Liver (tissue), 6 donors: Measurements from ENCODE around the gene PRC1. TPM values are rescaled to one million over a fixed set of nuclear protein-coding genes. Genes with fewer than 3 reads are reported as not detected.

ENCODE experiments used
- NR2F2 ChIP-seq: IDR thresholded peaks from 2 replicates; pipeline ENCODE4 v1.6.1; 2016; ENCODE audit warnings: antibody characterized with exemption
- RAD21 ChIP-seq, 2 donors: IDR thresholded peaks; 2 replicates each; pipeline ENCODE4 v1.6.1; 2016; ENCODE audit warnings: antibody characterized with exemption in 2 of 2, mild to moderate bottlenecking in 2 of 2
- SP1 ChIP-seq: IDR thresholded peaks from 2 replicates; pipeline ENCODE4 v1.6.1; 2018; ENCODE audit warnings: antibody characterized with exemption, mild to moderate bottlenecking
- polyA plus RNA-seq, 2 donors: library from polyadenylated mRNA; stranded (reverse) in 1 of 2; unstranded in 1 of 2; fragments of 200-250 nt in 1 of 2; fragments of >200 nt in 1 of 2; fragmentation: Nextera tagmentation in 1 of 2; extraction: Ambion mirVana in 1 of 2; gene quantifications; one replicate each; pipeline versions ENCODE4 v1.2.1 to v1.2.3, GENCODE V29; 2013 to 2015
- small RNA-seq: library from RNA; depleted of rRNA; stranded (forward); fragments of <200 nt; gene quantifications from one replicate; pipeline ENCODE3, GENCODE V24; 2014
- total RNA-seq, 2 donors: library from RNA; depleted of rRNA; stranded (reverse); fragments of >200 nt; gene quantifications; one replicate each; pipeline ENCODE4 v1.2.3, GENCODE V29; 2014
- TF ChIP-seq, protein P1 (sequence below): IDR thresholded peaks from 2 replicates; pipeline ENCODE4 v1.6.1; 2016; ENCODE audit warnings: antibody characterized with exemption
- TF ChIP-seq, protein P2 (sequence below): IDR thresholded peaks from 2 replicates; pipeline ENCODE4 v1.6.1; 2016; ENCODE audit warnings: antibody characterized with exemption
- donor health status: healthy.
- donor health status: healthy.
- donor health status: healthy.

Gene PRC1
- total and polyA plus RNA-seq, 4 donors: 2.1 to 128 (median 5.6) TPM

DNA sequence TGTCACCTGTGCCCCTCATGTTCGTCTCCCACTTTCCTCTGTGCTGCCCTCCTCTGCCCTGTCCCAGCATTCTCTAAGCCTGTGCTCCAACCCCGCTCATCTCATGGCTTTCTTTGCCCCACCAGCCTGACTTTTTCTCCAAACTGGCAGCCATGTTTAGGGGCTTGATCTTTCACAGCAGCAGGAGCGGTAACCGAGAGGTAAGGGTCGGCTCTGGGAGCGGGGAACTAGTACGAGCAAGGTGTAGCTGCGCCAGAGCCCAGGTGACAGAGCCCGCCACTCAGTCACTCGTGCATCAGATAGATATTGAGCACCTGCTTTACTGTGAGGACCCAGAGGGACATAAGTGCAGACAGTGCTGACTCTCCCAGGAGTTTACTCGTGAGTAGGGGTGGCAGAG lies 77.9 kb downstream of the PRC1 start (continued):
- TF ChIP-seq, protein P1, sequence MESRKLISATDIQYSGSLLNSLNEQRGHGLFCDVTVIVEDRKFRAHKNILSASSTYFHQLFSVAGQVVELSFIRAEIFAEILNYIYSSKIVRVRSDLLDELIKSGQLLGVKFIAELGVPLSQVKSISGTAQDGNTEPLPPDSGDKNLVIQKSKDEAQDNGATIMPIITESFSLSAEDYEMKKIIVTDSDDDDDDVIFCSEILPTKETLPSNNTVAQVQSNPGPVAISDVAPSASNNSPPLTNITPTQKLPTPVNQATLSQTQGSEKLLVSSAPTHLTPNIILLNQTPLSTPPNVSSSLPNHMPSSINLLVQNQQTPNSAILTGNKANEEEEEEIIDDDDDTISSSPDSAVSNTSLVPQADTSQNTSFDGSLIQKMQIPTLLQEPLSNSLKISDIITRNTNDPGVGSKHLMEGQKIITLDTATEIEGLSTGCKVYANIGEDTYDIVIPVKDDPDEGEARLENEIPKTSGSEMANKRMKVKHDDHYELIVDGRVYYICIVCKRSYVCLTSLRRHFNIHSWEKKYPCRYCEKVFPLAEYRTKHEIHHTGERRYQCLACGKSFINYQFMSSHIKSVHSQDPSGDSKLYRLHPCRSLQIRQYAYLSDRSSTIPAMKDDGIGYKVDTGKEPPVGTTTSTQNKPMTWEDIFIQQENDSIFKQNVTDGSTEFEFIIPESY: no peak
- TF ChIP-seq NR2F2 (no peak), RAD21 (IDR thresholded peaks at IDR 0.05) (no peak), SP1 (no peak)
- TF ChIP-seq, protein P2, sequence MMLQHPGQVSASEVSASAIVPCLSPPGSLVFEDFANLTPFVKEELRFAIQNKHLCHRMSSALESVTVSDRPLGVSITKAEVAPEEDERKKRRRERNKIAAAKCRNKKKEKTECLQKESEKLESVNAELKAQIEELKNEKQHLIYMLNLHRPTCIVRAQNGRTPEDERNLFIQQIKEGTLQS: no peak

Small RNA genes within 50 kb of the gene (small RNA-seq; reads per million reads assigned to genes)
- not detected for gene RF00019

Other genes starting within 250 kb of the PRC1 start
- 100 to 1,000 TPM; 124 to 204 TPM for gene FURIN, start 125.9 kb downstream of the PRC1 start, total RNA-seq
- 100 to 1,000 TPM; 102 to 258 TPM for gene FURIN, start 125.9 kb downstream of the PRC1 start, polyA plus RNA-seq
- 10 to 100 TPM; 42.8 to 43.1 TPM for gene FES, start 110.0 kb downstream of the PRC1 start, total RNA-seq
- gene FES, start 110.0 kb downstream of the PRC1 start, polyA plus RNA-seq: 10 to 100 TPM; 12.1 to 14.7 TPM
- gene MAN2A2, start 91.2 kb downstream of the PRC1 start, total RNA-seq: 100 to 1,000 TPM in 1 of 2 donors, 10 to 100 TPM in 1; 73.9 to 111 TPM
- gene MAN2A2, start 91.2 kb downstream of the PRC1 start, polyA plus RNA-seq: 10 to 100 TPM; 17.3 to 27.8 TPM
- 10 to 100 TPM; 12.5 to 15.3 TPM for gene HDDC3, start 62.0 kb downstream of the PRC1 start, total RNA-seq
- gene HDDC3, start 62.0 kb downstream of the PRC1 start, polyA plus RNA-seq: 10 to 100 TPM; 12.9 to 15.4 TPM
- gene UNC45A, start 59.2 kb downstream of the PRC1 start, total RNA-seq: 10 to 100 TPM; 30.4 to 31.2 TPM
- gene UNC45A, start 59.2 kb downstream of the PRC1 start, polyA plus RNA-seq: 10 to 100 TPM; 13.9 to 19.5 TPM
- gene RCCD1, start 39.7 kb downstream of the PRC1 start, total RNA-seq: 10 to 100 TPM in 1 of 2 donors, 1 to 10 TPM in 1; 4.1 to 13.3 TPM
- gene RCCD1, start 39.7 kb downstream of the PRC1 start, polyA plus RNA-seq: 1 to 10 TPM; 3.6 to 4.6 TPM
- gene VPS33B, start 28.1 kb upstream of the PRC1 start, total RNA-seq: 1 to 10 TPM; 1.3 to 8.9 TPM
- gene VPS33B, start 28.1 kb upstream of the PRC1 start, polyA plus RNA-seq: 1 to 10 TPM; 4.2 to 4.9 TPM
- gene SV2B, start 105.7 kb upstream of the PRC1 start, total RNA-seq: under 1 TPM; 0.08 to 0.09 TPM
- under 1 TPM in 1 of 2 donors, not detected in 1; 0.16 TPM for gene SV2B, start 105.7 kb upstream of the PRC1 start, polyA plus RNA-seq